Panc1 (cell line): Measurements from ENCODE around the gene HOTAIR. TPM values are rescaled to one million over a fixed set of nuclear protein-coding genes. Genes with fewer than 3 reads are reported as not detected.
A peak's percentile ranks its signal among the peaks of the same experiment; 100 is the strongest.

ENCODE experiments used
- ATAC-seq: fragments of 200-7000 bp; cut with Tn5 transposase; 2 replicates; pipeline ENCODE4 v1.9.1; 2020; ENCODE audit warnings: mild to moderate bottlenecking, moderate library complexity
- BruUV-seq: library from RNA; stranded (reverse); fragments of 400-500 nt; replicated peaks from 2 replicates; lab custom pipeline; 2021; lab: Mats Ljungman, UMichigan
- CTCF ChIA-PET: fragments of 300-600 bp; sonication (Branson Sonifier 250); formaldehyde crosslinking; loops from one replicate; lab custom pipeline; 2022; ENCODE audit warnings: antibody characterized with exemption; lab: Charles Lee
- POLR2A ChIA-PET: fragments of 300-600 bp; sonication (Branson Sonifier 250); formaldehyde crosslinking; loops from one replicate; lab custom pipeline; 2022; ENCODE audit warnings: antibody characterized with exemption; lab: Charles Lee
- DNase-seq: peaks from one replicate; pipeline ENCODE4 v3.0.0-alpha.2; 2010; ENCODE audit warnings: low read depth, low spot score
- H3K27ac ChIP-seq: 2 replicates; pipeline ENCODE4 v1.5.1; 2011; ENCODE audit warnings: mild to moderate bottlenecking, low read length, inconsistent platforms
- H3K27me3 ChIP-seq: fragments of 200-500 bp; sonication (Bioruptor generic); 2 replicates; pipeline ENCODE4 v1.6.0; 2014; ENCODE audit warnings: low read length, inconsistent platforms; ENCODE audit not compliant: control insufficient read depth, insufficient read depth
- H3K36me3 ChIP-seq: fragments of 200-500 bp; sonication (Bioruptor generic); 2 replicates; pipeline ENCODE4 v1.5.1; 2014; ENCODE audit warnings: inconsistent platforms, mild to moderate bottlenecking, low read length, moderate library complexity; ENCODE audit not compliant: control insufficient read depth, insufficient read depth
- H3K4me1 ChIP-seq: 2 replicates; pipeline ENCODE4 v1.5.1; 2011; ENCODE audit warnings: inconsistent platforms, mild to moderate bottlenecking, low read length, moderate library complexity; ENCODE audit not compliant: control insufficient read depth, insufficient read depth
- H3K4me3 ChIP-seq, 2 experiments: 2 replicates each; pipeline ENCODE4 v1.5.1; 2011 to 2012; ENCODE audit warnings: low read depth in 2 of 2, low read length in 2 of 2, mild to moderate bottlenecking in 2 of 2, inconsistent platforms in 1 of 2, moderate library complexity in 1 of 2
- H3K9me3 ChIP-seq: fragments of 200-500 bp; sonication (Bioruptor generic); 2 replicates; pipeline ENCODE4 v1.5.1; 2014; ENCODE audit warnings: low read depth, mild to moderate bottlenecking, inconsistent platforms, low read length, moderate library complexity; ENCODE audit not compliant: control insufficient read depth, insufficient read depth
- CTCF ChIP-seq: fragments of 450-650 bp; IDR thresholded peaks from 2 replicates; pipeline ENCODE4 v1.5.1; 2017; ENCODE audit warnings: mild to moderate bottlenecking
- POLR2AphosphoS5 ChIP-seq: IDR thresholded peaks from 2 replicates; pipeline ENCODE4 v1.6.1; 2012; ENCODE audit warnings: mild to moderate bottlenecking, low read depth, low read length, moderate library complexity
- REST ChIP-seq, 2 experiments: IDR thresholded peaks; 2 replicates each; pipeline ENCODE4 v1.6.1; 2011 to 2012; ENCODE audit warnings: low read depth in 2 of 2, control low read depth in 1 of 2, low read length in 1 of 2, mild to moderate bottlenecking in 1 of 2, moderate library complexity in 1 of 2; ENCODE audit not compliant: insufficient read depth in 1 of 2
- SIN3A ChIP-seq: IDR thresholded peaks from 2 replicates; pipeline ENCODE4 v1.6.1; 2012; ENCODE audit warnings: low read depth, mild to moderate bottlenecking, low read length, moderate library complexity, borderline replicate concordance; ENCODE audit not compliant: insufficient read depth
- TCF7L2 ChIP-seq: IDR thresholded peaks from 2 replicates; pipeline ENCODE4 v1.6.1; 2011; ENCODE audit warnings: mild to moderate bottlenecking, low read depth, low read length, inconsistent platforms
- in situ Hi-C: cut with HindIII; loops from 2 replicates; pipeline ENCODE4 v1.10.0; 2016; ENCODE audit warnings: low sequenced_read_pairs, low pct_unique_long_range_greater_than_20kb
- intact Hi-C: fragments of 100-400 bp; cut with micrococcal nuclease; formaldehyde crosslinking; loops from one replicate; pipeline ENCODE4 v1.10.0; 2022; ENCODE audit not compliant: unreplicated experiment
- total RNA-seq: library from RNA; stranded (reverse); gene quantifications from one replicate; pipeline ENCODE4 v1.2.1, GENCODE V29; 2021; ENCODE audit not compliant: unreplicated experiment

The HOTAIR gene
- total RNA-seq, 1 experiment from 2014 or later = 31.7 TPM

- BruUV-seq = no TSS peak
- Histone ChIP-seq H3K4me3 (peak overlapping the region; percentile 66 to 67), H3K36me3 (no peaks in the 10 kb centered on the region), H3K27me3 (no peaks in the 10 kb centered on the region), H3K9me3 (no peaks in the 10 kb centered on the region), H3K4me1 (peaks cover 12% of the 10 kb centered on the region), H3K27ac (peak overlapping the region; percentile 99)
- intact Hi-C loops (no loop called here), in situ Hi-C loops (no loop called here)
- DNase-seq (no peak), ATAC-seq (no peak; the same call in 1 of the 2 replicates)
- TF ChIP-seq CTCF (no peak), TCF7L2 (no peak), POLR2AphosphoS5 (no peak; the same call in none of the 2 replicates), SIN3A (no peak; the same call in 1 of the 2 replicates), REST (IDR thresholded peaks at IDR 0.05; ENCODE audit: insufficient read depth in 1 of 2, low read depth in 2 of 2, low read length in 1 of 2) (no peak; a peak in 1 of 4 replicates)
- POLR2A ChIA-PET = interaction anchor here (0.6 to 1.6 kb wide), 5 partner anchors 13 to 206 kb away, joined by 3 to 7 read pairs (median 5); partner anchors contain the start of gene HOXC9
- CTCF ChIA-PET = interaction anchor here (0.8 kb wide), 1 partner anchor 232 kb away, joined by 3 read pairs; no protein-coding TSS in a partner anchor
Measured at GRCh38 chr12:53985994-53986685, 11.4 kb upstream of the HOTAIR start.

GRCh38 chr12:53985692-53985993 is 10.9 kb upstream of the HOTAIR start:
- ChIA-PET POLR2A (interaction anchor here (1.0 to 1.6 kb wide), 2 partner anchors 10 to 14 kb away, joined by 5 to 16 read pairs; partner anchors contain the start of gene HOXC9), CTCF (interaction anchor here (0.6 to 1.2 kb wide), 6 partner anchors 12 to 232 kb away, joined by 3 to 14 read pairs (median 8); partner anchors contain the start of gene HOXC9)
- in situ Hi-C loops (no loop called here), intact Hi-C loops (no loop called here)
- H3K27me3 ChIP-seq = no peaks in the 10 kb centered on the region
- no peak for TF ChIP-seq POLR2AphosphoS5
- no peak for TF ChIP-seq TCF7L2
- no peak for TF ChIP-seq REST (IDR thresholded peaks at IDR 0.05; ENCODE audit: insufficient read depth in 1 of 2, low read depth in 2 of 2, low read length in 1 of 2)
- no peak for TF ChIP-seq CTCF
- no peak for TF ChIP-seq SIN3A
- peaks cover 17% of the 10 kb centered on the region for H3K4me1 ChIP-seq
- peak overlapping the region; percentile 99 for H3K27ac ChIP-seq
- H3K36me3 ChIP-seq = no peaks in the 10 kb centered on the region
- H3K4me3 ChIP-seq = peak overlapping the region; percentile 66 to 67
- ATAC-seq (no peak), DNase-seq (no peak)
- no peaks in the 10 kb centered on the region for H3K9me3 ChIP-seq
- no TSS peak for BruUV-seq
